WI38 (cell line): ENCODE measurements around the gene SSR1.
"Not testable (repeated sequence)": the region's sequence is repeated elsewhere in the genome, so short reads cannot be mapped to it uniquely, and the experiment has no call there.

Source experiments
- H3K4me3 ChIP-seq: 2 replicates; pipeline ENCODE4 v1.5.1; 2011; ENCODE audit warnings: low read depth, mild to moderate bottlenecking, control low read depth, low read length
- TF ChIP-seq, protein P1 (sequence below): IDR thresholded peaks from 2 replicates; pipeline ENCODE4 v1.5.1; 2012; ENCODE audit warnings: low read depth, mild to moderate bottlenecking, control low read depth, low read length

SSR1 gene

DNA sequence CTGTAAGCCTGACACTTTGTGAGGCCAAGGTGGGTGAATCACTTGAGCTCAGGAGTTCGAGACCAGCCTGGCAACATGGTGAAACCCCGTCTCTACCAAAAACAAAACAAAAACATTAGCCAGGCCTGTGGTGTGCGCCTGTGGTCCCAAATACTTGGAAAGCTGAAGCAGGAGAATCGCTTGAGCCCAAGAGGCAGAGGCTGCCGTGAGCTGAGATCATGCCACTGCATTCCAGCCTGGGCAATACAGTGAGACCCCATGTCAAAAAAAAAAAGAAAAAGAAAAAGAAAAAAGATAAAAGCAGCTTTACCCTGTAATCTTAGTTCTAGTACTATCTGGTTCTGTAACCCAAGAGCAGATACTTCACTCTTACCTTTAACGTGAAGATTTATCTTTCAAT lies 27.6 kb downstream of the SSR1 start:
- TF ChIP-seq, protein P1, sequence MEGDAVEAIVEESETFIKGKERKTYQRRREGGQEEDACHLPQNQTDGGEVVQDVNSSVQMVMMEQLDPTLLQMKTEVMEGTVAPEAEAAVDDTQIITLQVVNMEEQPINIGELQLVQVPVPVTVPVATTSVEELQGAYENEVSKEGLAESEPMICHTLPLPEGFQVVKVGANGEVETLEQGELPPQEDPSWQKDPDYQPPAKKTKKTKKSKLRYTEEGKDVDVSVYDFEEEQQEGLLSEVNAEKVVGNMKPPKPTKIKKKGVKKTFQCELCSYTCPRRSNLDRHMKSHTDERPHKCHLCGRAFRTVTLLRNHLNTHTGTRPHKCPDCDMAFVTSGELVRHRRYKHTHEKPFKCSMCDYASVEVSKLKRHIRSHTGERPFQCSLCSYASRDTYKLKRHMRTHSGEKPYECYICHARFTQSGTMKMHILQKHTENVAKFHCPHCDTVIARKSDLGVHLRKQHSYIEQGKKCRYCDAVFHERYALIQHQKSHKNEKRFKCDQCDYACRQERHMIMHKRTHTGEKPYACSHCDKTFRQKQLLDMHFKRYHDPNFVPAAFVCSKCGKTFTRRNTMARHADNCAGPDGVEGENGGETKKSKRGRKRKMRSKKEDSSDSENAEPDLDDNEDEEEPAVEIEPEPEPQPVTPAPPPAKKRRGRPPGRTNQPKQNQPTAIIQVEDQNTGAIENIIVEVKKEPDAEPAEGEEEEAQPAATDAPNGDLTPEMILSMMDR: no peak
- no peak overlapping the region for H3K4me3 ChIP-seq

GRCh38 chr6:7283676-7284075 lies 29.3 kb downstream of the SSR1 start:
- H3K4me3 ChIP-seq: no peak overlapping the region
- TF ChIP-seq, protein P1: no peak

DNA sequence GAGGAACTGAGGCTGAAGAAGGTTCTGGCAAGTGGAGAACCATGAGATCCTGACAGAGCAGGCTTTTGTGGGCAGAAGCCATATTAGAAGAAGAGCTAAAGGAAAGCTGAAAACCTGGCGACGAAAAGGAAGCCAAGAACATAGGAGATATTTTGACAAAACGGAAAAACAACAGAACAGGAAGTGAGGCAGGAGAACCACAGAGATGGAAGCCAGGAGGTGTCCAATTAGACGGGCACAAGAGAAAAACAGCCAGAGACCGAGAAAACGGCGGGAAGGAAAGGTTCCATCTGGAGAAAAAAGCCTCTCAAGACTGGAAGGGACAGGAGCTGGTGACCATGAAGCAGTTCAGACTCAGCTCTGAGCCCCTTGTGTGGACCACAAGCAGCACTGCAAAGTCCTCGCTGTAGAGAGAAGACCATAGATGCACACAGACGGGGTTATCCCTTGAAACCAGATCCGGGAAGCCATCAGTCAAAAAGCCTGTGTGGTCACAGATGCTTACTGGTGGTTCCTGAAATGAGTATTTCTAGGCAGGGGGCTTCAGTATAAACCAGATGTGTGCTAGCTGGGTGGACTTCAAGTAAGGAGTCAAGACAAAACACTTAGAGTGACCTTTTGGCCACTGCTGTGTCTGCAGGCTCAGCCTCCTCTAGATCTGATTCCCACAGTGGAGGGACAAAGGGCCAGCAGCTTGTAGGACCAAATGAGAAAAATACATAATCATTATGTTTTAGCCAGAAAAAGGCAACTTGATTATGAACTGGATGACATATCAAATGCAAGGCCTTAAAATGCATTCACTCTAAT lies 30.7 kb downstream of the SSR1 start:
- H3K4me3 ChIP-seq: no peak overlapping the region
- TF ChIP-seq, protein P1: no peak

DNA sequence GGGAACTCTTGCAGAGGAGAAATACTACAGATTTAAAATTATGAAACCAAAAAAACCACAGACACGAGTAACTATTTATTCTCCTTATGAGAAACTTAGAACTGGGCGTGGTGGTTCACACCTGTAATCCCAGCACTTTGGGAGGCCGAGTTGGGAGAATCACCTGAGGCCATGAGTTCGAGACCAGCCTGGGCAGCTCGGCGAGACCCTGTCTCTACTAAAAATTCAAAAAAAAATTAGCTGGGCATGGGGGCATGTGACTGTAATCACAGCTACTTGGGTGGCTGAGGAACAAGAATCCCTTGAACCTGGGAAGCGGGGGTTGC lies 36.8 kb downstream of the SSR1 start:
- TF ChIP-seq, protein P1: no peak
- no peak overlapping the region for H3K4me3 ChIP-seq

GRCh38 chr6:7274525-7274924 lies 38.5 kb downstream of the SSR1 start:
- H3K4me3 ChIP-seq: not testable (repeated sequence)

- TF ChIP-seq, protein P1: no peak
- no peak overlapping the region for H3K4me3 ChIP-seq
Observed at GRCh38 chr6:7273709-7274108, 39.3 kb downstream of the SSR1 start.

- TF ChIP-seq, protein P1: no peak
- H3K4me3 ChIP-seq: no peak overlapping the region
Observed at GRCh38 chr6:7271205-7271534, 41.8 kb downstream of the SSR1 start.
